ENCODE data around the gene C16orf82.

GRCh38 chr16:27020031-27020430, 46.7 kb upstream of the C16orf82 start:
- no peak for TF ChIP-seq CTCF (IDR thresholded peaks at IDR 0.05)
- no peak for TF ChIP-seq ZFX (IDR thresholded peaks at IDR 0.05; ENCODE audit: borderline replicate concordance)

All from 22Rv1 (cell line).